GM18520 (cell line): ENCODE measurements around the gene TAS2R42.

Experiments used
- ATAC-seq: cut with Tn5 transposase; IDR thresholded peaks from one replicate; pipeline ENCODE4 v1.9.1; 2021; ENCODE audit not compliant: unreplicated experiment

The TAS2R42 gene

GRCh38 chr12:11186837-11187236 lies at the start of gene TAS2R42:
Gene TAS2R42 (minus strand): TSS chr12:11186937. CDS start chr12:11186937, 0 bp downstream.
- ATAC-seq, result no peak

- ATAC-seq, result no peak
These were observed 46.8 kb upstream of the TAS2R42 start for GRCh38 chr12:11233532-11233931.

GRCh38 chr12:11228296-11228879 lies 41.7 kb upstream of the TAS2R42 start:
- no peak for ATAC-seq

DNA sequence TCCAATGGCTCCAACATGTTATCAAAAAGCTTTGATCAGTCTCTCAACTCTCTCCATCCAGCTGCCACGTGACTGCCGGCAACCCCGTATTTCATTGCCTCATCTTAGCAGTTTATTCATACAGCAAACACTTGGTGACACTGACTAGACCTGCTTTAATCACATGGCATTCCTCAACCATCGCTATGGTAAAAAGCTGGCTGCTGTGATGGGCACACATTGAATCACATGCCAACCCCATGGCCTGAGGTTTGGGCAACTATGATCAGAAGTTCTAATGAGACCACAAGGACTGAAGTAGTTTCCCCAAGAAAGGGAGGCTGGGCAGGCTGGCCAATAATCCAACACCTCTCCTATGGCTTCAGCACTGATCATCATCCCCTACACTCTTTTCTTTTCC lies 40.6 kb upstream of the TAS2R42 start:
- no peak for ATAC-seq

DNA sequence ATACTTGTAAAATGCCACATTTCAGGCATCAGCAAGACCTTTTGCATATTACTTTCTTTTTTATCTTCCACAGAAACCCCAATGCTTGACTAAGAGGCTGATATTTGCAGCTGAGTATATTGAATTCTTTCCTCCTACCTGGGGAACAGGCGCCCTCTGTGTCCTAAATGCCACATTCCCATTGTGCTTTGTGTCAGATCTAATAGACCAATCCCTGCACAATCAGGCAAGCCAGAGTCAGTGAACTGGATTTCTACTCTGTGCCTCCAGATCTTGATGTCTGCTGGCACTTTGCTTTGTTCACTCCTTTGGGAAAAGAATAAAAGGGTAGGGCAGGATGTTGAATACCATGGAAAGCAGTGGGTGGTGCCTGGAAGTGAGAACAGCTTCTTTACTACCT lies 22.4 kb upstream of the TAS2R42 start:
- ATAC-seq, result no peak

DNA sequence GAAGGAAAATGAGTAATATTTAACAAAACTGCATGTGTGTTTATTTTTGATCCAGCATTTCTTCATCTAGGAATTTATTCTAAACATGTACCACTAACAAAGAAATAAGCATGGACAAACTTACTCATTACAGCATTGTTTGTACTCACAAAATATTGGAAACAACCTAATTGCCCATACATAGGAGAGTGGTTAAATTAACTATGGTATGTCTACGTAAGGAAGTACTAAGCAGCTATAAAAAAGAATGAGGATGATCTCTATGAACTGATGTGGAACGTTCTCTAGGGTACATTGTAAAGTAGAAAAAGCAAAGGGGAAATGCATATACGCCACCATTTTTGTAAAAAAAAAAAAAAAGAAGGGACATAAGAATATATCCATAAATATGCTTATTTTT lies 17.4 kb upstream of the TAS2R42 start:
- no peak for ATAC-seq

DNA sequence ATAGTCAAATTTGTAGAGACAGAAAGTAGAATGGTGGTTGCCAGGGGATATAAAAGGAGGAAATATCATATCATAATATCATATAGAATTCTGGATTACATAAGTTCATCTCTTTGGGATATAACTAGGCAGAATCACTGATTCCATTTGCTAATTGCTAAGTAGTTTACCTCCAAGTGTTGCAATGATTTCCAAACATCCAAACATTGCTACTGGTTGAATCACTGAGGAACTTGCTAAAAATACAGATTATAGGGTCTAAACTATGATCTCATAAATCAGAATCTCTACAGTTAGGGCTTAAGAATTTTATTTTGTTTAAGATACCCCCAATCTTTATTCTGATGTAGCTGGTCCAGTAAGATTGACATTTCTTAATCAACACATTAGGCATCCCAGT lies 16.1 kb upstream of the TAS2R42 start:
- ATAC-seq, result no peak

DNA sequence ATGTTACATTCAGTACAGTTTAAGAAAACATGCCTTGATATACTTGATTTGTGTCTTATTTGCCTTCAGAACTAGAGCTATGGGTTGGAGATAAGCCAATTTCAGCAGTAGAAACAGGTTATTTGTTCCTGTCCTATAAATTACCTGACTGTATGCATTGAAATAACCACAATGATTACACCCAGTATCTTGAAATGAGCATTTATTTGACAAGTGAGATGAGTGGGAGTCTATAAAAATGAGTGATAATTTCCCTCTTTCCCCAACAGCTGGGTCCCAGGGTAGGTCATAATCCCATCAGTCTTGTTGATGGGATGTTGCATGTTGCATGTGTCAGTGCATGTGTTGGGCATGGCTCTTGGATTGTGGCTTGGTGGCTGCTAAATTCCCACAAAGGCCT lies 3.7 kb downstream of the TAS2R42 start:
- ATAC-seq, result no peak

DNA sequence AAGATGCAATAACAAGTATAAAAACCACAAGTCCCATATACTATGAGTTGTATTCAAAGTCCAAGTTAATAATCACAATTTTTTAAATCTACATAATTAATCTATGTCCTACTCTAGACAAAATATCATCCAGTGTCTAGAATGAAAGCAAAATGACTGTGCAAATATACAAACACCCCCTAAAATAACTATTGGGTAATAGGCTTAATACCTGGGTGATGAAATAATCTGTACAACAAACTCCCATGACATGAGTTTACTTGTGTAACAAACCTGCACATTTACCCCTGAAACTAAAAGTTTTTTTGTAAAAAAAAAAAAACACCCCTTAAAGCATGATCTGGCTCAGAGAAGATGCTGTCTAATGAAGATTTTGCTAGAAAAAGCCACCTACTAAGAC lies 4.2 kb downstream of the TAS2R42 start:
- ATAC-seq, result no peak

GRCh38 chr12:11178250-11178649 lies 8.5 kb downstream of the TAS2R42 start:
- ATAC-seq, result no peak

DNA sequence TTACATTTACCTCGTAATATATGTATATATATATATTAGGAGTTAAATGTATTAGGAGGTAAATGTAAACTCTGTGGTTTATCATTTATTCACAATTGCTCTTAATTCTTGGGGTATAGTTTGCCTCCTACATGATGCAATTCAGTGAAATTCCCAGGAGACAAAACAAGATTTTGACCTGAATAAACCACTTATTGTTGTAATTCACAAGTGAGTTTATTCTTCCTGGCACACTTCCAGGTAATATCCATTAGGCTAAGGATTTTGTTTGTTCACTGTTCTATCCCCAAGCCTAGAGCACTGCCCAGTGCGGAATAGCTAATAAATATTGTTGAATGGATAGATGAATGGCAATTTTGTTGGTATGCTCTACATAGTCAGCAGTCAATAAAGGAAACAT lies 12.7 kb downstream of the TAS2R42 start:
- ATAC-seq, result no peak

- ATAC-seq, result no peak
These were observed 14.6 kb downstream of the TAS2R42 start for GRCh38 chr12:11171969-11172675.

DNA sequence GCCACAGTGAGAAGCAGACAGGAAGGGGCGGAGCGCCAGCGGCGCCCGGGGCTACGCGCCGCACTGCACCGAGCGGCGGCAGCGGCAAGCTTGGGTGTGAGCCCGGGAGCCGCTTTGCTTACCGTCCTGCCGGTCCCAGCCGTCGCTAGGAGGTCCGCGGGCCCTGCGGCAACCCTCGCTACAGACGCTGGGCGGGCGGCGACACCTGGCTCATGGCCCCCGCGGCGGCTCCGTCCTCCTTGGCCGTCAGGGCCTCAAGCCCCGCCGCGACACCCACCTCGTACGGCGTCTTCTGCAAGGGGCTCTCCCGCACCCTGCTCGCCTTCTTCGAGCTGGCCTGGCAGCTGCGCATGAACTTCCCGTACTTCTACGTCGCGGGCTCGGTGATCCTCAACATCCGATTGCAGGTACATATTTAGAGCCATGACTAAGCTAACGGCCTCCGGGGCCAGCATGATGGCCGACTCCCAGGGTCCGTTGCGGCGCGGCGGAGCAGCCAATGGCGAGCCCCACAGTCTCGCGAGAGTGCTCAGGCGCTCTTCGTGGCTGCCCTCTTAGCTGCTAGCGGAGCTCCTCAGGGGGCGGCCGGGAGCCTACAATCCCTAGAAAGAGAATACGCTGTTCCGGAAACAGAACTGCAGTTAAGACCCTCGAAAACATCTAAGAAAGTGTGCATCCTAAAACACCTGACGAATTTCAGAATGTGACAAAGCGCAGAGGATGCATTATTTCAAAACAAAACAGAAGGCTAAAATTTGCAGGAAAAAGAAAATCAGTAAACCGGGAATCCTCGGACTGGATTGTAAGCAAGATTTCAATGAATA lies 15.4 kb downstream of the TAS2R42 start, which contains the start of gene SMIM10L1:
SMIM10L1 (plus strand) TSS at position 50 of the 824 bp plus-strand sequence; CDS start at position 213, 163 bp downstream.
- peak; percentile 89 for ATAC-seq

DNA sequence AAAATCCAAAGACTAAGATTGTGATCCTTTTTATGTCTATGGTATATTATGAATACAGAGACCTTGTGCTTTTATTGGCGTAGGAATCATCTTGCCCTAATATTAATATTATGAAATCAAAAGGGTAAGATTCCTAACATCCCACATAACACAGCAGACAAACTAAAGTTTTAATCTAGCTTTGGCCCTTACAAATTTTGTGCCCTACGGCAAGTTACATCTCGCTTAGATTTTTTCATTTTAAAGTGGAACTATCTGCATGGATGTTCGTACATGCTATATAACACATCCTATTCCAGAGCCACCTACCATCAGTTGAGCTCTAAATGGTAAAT lies 16.0 kb downstream of the TAS2R42 start:
- ATAC-seq, result no peak

DNA sequence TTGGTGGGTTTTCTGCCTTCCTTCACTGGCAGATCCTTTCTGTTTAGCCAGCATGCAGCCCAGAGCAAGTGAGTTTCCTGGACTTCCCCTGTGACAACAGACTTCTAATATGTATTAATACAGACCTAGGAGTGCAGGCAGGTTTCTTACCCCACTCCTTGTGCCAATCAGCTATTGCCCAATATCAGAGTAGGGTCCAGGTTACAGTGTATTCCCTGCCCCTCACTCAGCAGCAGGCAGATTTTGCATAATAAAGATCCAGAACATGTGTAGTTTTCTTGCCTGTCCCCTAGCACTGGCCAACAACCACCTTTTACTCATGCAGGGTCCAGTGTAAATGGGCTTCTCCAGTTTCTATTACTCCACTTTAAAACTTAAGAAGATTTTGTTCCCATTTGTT lies 20.4 kb downstream of the TAS2R42 start:
- ATAC-seq, result no peak

DNA sequence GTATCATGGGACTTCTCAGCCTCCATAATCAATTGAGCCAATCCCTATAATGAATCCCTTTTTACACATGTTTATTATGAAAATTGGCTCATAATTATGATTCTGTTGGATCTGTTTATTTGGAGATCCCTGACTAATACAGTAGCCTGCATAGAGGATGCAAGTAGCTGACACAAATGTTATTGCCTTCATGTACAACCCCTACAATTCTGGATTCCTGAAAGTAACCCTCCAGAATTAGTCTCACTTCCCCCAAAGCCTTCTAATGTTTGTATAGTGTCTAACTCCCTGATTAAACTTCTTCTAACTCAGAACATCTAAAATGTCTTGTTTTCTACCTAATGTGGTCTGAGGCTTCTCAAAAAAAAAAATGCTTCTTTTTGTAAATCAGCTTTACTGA lies 22.4 kb downstream of the TAS2R42 start:
- ATAC-seq, result no peak

DNA sequence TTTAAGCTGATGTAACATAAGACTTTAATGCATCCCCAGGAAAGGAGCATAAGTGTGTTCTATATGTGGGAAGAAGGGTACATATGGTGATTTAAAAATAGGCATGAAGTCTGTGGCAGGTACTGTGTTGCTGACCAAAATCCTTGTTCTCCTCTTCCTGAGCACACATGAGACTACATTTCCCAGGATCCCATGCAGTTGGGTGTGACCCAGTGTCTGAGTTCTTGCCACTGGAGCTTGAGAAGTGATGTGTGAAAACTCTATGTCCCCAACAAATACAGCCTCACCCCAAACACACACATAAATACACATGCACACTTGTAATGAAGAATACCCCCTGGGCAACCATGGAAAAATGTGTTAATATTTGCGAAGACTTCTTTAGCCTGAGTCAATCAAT lies 24.2 kb downstream of the TAS2R42 start:
- no peak for ATAC-seq

GRCh38 chr12:11158885-11159444 lies 27.8 kb downstream of the TAS2R42 start:
- ATAC-seq, result no peak

DNA sequence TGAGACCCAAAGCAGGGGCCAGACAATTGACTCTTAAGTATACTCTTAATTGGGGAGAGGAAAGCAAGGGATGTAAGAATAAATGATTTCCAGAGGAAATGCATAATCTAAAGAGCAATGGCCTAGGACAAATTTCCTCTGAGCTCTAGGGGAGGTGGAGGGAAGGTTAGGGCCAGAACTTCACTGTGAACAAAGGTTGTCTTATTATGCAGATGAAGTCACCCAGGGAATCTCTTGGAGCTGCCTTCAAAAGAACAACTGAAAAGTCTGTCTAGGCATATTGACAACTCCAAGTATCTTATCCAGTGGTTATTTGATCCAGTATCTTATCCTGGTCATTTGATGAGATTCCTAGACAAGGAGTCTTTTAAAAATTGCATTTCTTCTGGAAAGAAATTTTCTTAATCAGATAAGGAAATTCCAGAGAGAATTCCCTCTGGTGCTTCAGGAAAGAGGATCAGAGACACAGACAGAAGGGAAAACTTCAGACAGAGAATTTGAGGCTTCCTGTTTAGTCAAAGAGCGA lies 32.3 kb downstream of the TAS2R42 start:
- no peak for ATAC-seq

DNA sequence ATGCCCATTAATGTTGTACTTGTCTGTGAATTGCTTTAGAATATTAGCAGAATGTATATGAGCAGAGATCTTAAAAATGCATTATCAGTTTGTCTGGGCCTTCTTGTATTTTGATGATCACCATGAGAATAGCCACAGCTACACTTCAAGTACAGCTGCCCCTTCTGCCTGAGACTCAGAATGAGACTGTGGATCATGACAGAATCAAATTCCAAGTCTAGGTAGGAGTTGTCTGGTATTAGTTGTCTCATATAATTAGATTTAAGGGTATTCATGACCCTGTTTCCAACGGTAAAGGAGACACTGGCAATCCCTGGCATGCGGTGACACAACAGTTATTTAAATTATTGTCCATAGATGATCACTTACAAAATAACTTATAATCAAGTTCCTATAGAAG lies 34.0 kb downstream of the TAS2R42 start:
- no peak for ATAC-seq

GRCh38 chr12:11150832-11151231 lies 35.9 kb downstream of the TAS2R42 start:
- ATAC-seq, result no peak

DNA sequence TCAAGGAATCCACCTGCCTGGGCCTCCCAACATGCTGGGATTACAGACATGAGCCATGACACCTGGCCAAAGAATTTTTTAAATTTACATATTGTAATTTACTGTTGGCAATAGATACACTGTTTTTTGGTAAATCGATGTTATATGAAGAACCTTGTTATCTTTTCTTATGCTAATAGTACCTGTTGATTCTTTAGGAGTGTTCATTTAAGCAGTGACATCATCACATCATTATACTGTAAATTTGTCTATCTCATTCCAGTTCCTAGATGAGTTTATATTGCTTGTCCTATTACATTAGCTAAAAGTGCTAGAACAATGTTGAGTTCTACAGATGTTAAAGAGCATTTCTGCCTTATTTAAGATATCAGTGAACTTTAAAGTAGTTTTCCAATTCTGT lies 39.3 kb downstream of the TAS2R42 start:
- ATAC-seq, result no peak
